GM23248 (cell line): Measurements from ENCODE around the gene CHTF18.

Experiments
- EZH2 ChIP-seq: fragments of 200-600 bp; sonication (generic); IDR thresholded peaks from 2 replicates; pipeline ENCODE4 v1.6.1; 2018; ENCODE audit warnings: antibody characterized with exemption, mild to moderate bottlenecking; ENCODE audit not compliant: insufficient read depth, poor library complexity, severe bottlenecking
- EZH2phosphoT487 ChIP-seq: fragments of 200-600 bp; sonication (generic); IDR thresholded peaks from 2 replicates; pipeline ENCODE4 v1.6.1; 2018; ENCODE audit warnings: antibody characterized with exemption, moderate library complexity, mild to moderate bottlenecking, low read depth; ENCODE audit not compliant: insufficient read depth

GRCh38 chr16:828891-829290 is 40.5 kb downstream of the CHTF18 start:
- TF ChIP-seq EZH2 (no peak), EZH2phosphoT487 (no peak)
